ENCODE results near the gene PDS5B. TPM values are rescaled to one million over a fixed set of nuclear protein-coding genes. Genes with fewer than 3 reads are reported as not detected.

PDS5B gene
- total and polyA plus RNA-seq, 2 of the 8 experiments (the other 6 are each of a cell fraction or from before 2014, with no cell fraction given), result 5.5 to 54.6 TPM

DNA sequence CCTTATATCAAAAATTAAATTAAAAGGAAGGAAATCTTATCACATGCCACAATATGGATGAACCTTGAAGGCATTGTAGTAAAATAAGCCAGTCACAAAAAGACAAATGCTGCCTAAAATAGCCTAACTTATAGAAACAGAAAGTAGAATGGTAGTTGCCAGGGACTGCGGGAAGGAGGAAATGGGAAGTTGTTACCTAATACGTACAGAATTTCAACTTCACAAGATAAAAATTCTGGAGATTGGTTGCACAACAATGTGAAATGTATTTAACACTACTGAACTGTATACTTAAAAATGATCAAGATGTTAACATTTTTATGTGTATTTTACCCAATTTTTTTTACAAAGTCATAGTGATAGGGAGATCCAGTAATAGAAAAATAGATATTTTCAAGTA is 37.4 kb upstream of the PDS5B start:
- Histone ChIP-seq H2BK5ac (ENCODE audit: low read depth, low read length) (no peak overlapping the region), H3K4me3 (ENCODE audit: extremely low read depth in 1 of 4, insufficient read depth in 2 of 4, low read depth in 3 of 4, low read length in 4 of 4) (no peak overlapping the region), H3K4ac (replicated peaks; ENCODE audit: insufficient read length, low read depth, low read length) (no peak overlapping the region), H2AFZ (ENCODE audit: low read length) (no peak overlapping the region), H2BK120ac (replicated peaks; ENCODE audit: low read depth, low read length) (no peak overlapping the region), H3K79me1 (ENCODE audit: low read depth, low read length) (no peaks in the 10 kb centered on the region), H3K23me2 (ENCODE audit: low read depth, low read length) (peaks cover 2% of the 10 kb centered on the region; the same call in 1 of the 2 replicates), H3K18ac (ENCODE audit: extremely low read depth, low read length) (no peak overlapping the region), H3K79me2 (ENCODE audit: control insufficient read depth in 1 of 2, insufficient read depth in 2 of 2, low read length in 2 of 2) (no peaks in the 10 kb centered on the region), H3K9me3 (ENCODE audit: insufficient read depth in 2 of 2, low read depth in 1 of 2, low read length in 1 of 2) (no peaks in the 10 kb centered on the region), H4K5ac (ENCODE audit: insufficient read length, low read depth, low read length) (no peak overlapping the region), H3K4me2 (ENCODE audit: insufficient read depth in 1 of 2, low read depth in 2 of 2, low read length in 2 of 2) (no peak overlapping the region), H2AK5ac (ENCODE audit: low read depth, low read length) (no peak overlapping the region), H3K23ac (ENCODE audit: insufficient read length) (no peak overlapping the region), H4K8ac (ENCODE audit: extremely low read depth, insufficient read depth, low read length) (no peak overlapping the region), H3K36me3 (ENCODE audit: control insufficient read depth in 2 of 4, insufficient read depth in 4 of 4, low read length in 3 of 4) (no peaks in the 10 kb centered on the region), H3K4me1 (replicated peaks in 1 of 4; ENCODE audit: control insufficient read depth in 3 of 4, insufficient read depth in 4 of 4, low read length in 3 of 4) (no peaks in the 10 kb centered on the region), H3K14ac (ENCODE audit: insufficient read length) (no peak overlapping the region), H4K20me1 (replicated peaks in 1 of 2; ENCODE audit: control insufficient read depth in 1 of 2, insufficient read depth in 2 of 2, low read length in 2 of 2) (no peaks in the 10 kb centered on the region), H4K91ac (replicated peaks; ENCODE audit: insufficient read length, low read length) (no peak overlapping the region), H3K9ac (replicated peaks in 1 of 4; ENCODE audit: extremely low read depth in 1 of 4, low read depth in 3 of 4, low read length in 3 of 4) (no peak overlapping the region), H3K27me3 (replicated peaks in 1 of 4; ENCODE audit: control insufficient read depth in 3 of 4, extremely low read depth in 1 of 4, insufficient read depth in 3 of 4, low read length in 3 of 4) (no peaks in the 10 kb centered on the region), H2BK15ac (ENCODE audit: low read length) (no peak overlapping the region), H3K56ac (replicated peaks; ENCODE audit: insufficient read length, low read depth, low read length) (no peak overlapping the region), H2BK12ac (ENCODE audit: low read depth, low read length) (no peak overlapping the region), H2BK20ac (ENCODE audit: low read length) (no peak overlapping the region), H3K27ac (ENCODE audit: low read depth, low read length) (no peak overlapping the region)
- WGBS, 2 experiments (ENCODE audit: extremely low coverage in 1 of 2, insufficient coverage in 1 of 2, insufficient read length in 1 of 2, insufficient replicate concordance in 2 of 2, low coverage in 1 of 2, low lambda C conversion rate in 2 of 2, missing lambda C conversion rate in 1 of 2), result 93% methylated on average over 2 of the region's 2 CpGs; no CpG with 5 or more reads in 1 of the 2 experiments
- CTCF ChIA-PET (ENCODE audit: partially characterized antibody), result no interaction called here
- POLR2A ChIA-PET (ENCODE audit: partially characterized antibody), result no interaction called here
- DNase-seq (ENCODE audit: low read depth in 1 of 2, low spot score in 2 of 2), result no peak
- no peak for FAIRE-seq
- TF ChIP-seq GTF2F1 (IDR thresholded peaks at IDR 0.05; ENCODE audit: borderline replicate concordance, low read depth, low read length), result no peak
- no peak for TF ChIP-seq SUZ12 (IDR thresholded peaks at IDR 0.05; ENCODE audit: low read length)
- no peak for TF ChIP-seq SP1 (IDR thresholded peaks at IDR 0.05; ENCODE audit: low read depth, low read length)
- no peak for TF ChIP-seq SIRT6 (IDR thresholded peaks at IDR 0.05; ENCODE audit: low read length)
- no peak for TF ChIP-seq SIN3A (conservative IDR thresholded peaks at IDR 0.05 in 1 of 2, IDR thresholded peaks at IDR 0.05 in 1 of 2; ENCODE audit: low read depth in 1 of 2, low read length in 2 of 2)
- TF ChIP-seq CBX5 (IDR thresholded peaks at IDR 0.05; ENCODE audit: low read depth, low read length), result no peak
- TF ChIP-seq CHD1 (IDR thresholded peaks at IDR 0.05; ENCODE audit: low read depth, low read length), result no peak
- no peak for TF ChIP-seq ZNF274 (IDR thresholded peaks at IDR 0.05; ENCODE audit: borderline replicate concordance, extremely low read depth, low read length)
- TF ChIP-seq CHD2 (IDR thresholded peaks at IDR 0.05; ENCODE audit: low read length), result no peak
- TF ChIP-seq, protein P1, sequence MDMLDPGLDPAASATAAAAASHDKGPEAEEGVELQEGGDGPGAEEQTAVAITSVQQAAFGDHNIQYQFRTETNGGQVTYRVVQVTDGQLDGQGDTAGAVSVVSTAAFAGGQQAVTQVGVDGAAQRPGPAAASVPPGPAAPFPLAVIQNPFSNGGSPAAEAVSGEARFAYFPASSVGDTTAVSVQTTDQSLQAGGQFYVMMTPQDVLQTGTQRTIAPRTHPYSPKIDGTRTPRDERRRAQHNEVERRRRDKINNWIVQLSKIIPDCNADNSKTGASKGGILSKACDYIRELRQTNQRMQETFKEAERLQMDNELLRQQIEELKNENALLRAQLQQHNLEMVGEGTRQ (IDR thresholded peaks at IDR 0.05; ENCODE audit: low read length), result no peak
- TF ChIP-seq RAD21 (IDR thresholded peaks at IDR 0.05 in 1 of 2, conservative IDR thresholded peaks at IDR 0.05 in 1 of 2; ENCODE audit: low read depth in 2 of 2, low read length in 2 of 2), result no peak
- no peak for TF ChIP-seq KDM5A (IDR thresholded peaks at IDR 0.05; ENCODE audit: low read length)
- TF ChIP-seq CBX8 (IDR thresholded peaks at IDR 0.05; ENCODE audit: borderline replicate concordance, low read depth, low read length), result no peak
- no peak for TF ChIP-seq BACH1 (IDR thresholded peaks at IDR 0.05; ENCODE audit: low read length)

Data from H1 (cell line).